ENCODE results near the gene ADAMTS2. TPM values are rescaled to one million over a fixed set of nuclear protein-coding genes. Genes with fewer than 3 reads are reported as not detected.

Gene ADAMTS2
- polyA plus RNA-seq, 1 experiment, result 129 TPM

GRCh38 chr5:179161901-179162300, 183.4 kb downstream of the ADAMTS2 start:
- no peaks in the 10 kb centered on the region for H3K27me3 ChIP-seq (ENCODE audit: control insufficient read depth, insufficient read depth, low read length)
- CTCF ChIA-PET, result no interaction called here
- peaks cover 27% of the 10 kb centered on the region for H3K36me3 ChIP-seq (ENCODE audit: control insufficient read depth, insufficient read depth, low read length)
- POLR2A ChIA-PET, result no interaction called here
- no peak for DNase-seq (ENCODE audit: low read depth)
- no peak for TF ChIP-seq CTCF (IDR thresholded peaks at IDR 0.05; ENCODE audit: insufficient read depth, low read depth, low read length)
- H3K4me3 ChIP-seq (ENCODE audit: low read depth, low read length), result no peak overlapping the region

GRCh38 chr5:179160584-179160983, 184.7 kb downstream of the ADAMTS2 start:
- no peak for TF ChIP-seq CTCF (IDR thresholded peaks at IDR 0.05; ENCODE audit: insufficient read depth, low read depth, low read length)
- POLR2A ChIA-PET, result no interaction called here
- CTCF ChIA-PET, result interaction anchor here (0.7 kb wide), 1 partner anchor 184 kb away, joined by 3 read pairs; no protein-coding TSS in a partner anchor
- peaks cover 24% of the 10 kb centered on the region for H3K36me3 ChIP-seq (ENCODE audit: control insufficient read depth, insufficient read depth, low read length)
- no peaks in the 10 kb centered on the region for H3K27me3 ChIP-seq (ENCODE audit: control insufficient read depth, insufficient read depth, low read length)
- H3K4me3 ChIP-seq (ENCODE audit: low read depth, low read length), result no peak overlapping the region
- DNase-seq (ENCODE audit: low read depth), result no peak

GRCh38 chr5:179158556-179158955, 186.7 kb downstream of the ADAMTS2 start:
- no peak for DNase-seq (ENCODE audit: low read depth)

GRCh38 chr5:179154991-179155955, 190.0 kb downstream of the ADAMTS2 start:
- POLR2A ChIA-PET, result no interaction called here
- no peak for DNase-seq (ENCODE audit: low read depth)
- peaks cover 40% of the 10 kb centered on the region for H3K36me3 ChIP-seq (ENCODE audit: control insufficient read depth, insufficient read depth, low read length)
- no peaks in the 10 kb centered on the region for H3K27me3 ChIP-seq (ENCODE audit: control insufficient read depth, insufficient read depth, low read length)
- H3K4me3 ChIP-seq (ENCODE audit: low read depth, low read length), result no peak overlapping the region
- CTCF ChIA-PET, result interaction anchor here (0.6 to 1.6 kb wide), 3 partner anchors 11 to 338 kb away, joined by 3 to 4 read pairs (median 3); no protein-coding TSS in a partner anchor
- no peak for TF ChIP-seq CTCF (IDR thresholded peaks at IDR 0.05; ENCODE audit: insufficient read depth, low read depth, low read length)

More at GRCh38 chr5:179158556-179158955, 186.7 kb downstream of the ADAMTS2 start:
- TF ChIP-seq CTCF (IDR thresholded peaks at IDR 0.05; ENCODE audit: insufficient read depth, low read depth, low read length), result no peak
- POLR2A ChIA-PET, result no interaction called here
- Histone ChIP-seq H3K27me3 (ENCODE audit: control insufficient read depth, insufficient read depth, low read length) (no peaks in the 10 kb centered on the region), H3K4me3 (ENCODE audit: low read depth, low read length) (no peak overlapping the region), H3K36me3 (ENCODE audit: control insufficient read depth, insufficient read depth, low read length) (peaks cover 34% of the 10 kb centered on the region)
- CTCF ChIA-PET, result no interaction called here

- H3K4me3 ChIP-seq (ENCODE audit: low read depth, low read length), result no peak overlapping the region
- ChIA-PET CTCF (interaction anchor here (1.3 to 1.6 kb wide), 3 partner anchors 12 to 339 kb away, joined by 3 to 6 read pairs (median 4); no protein-coding TSS in a partner anchor), POLR2A (no interaction called here)
- H3K27me3 ChIP-seq (ENCODE audit: control insufficient read depth, insufficient read depth, low read length), result no peaks in the 10 kb centered on the region
- DNase-seq (ENCODE audit: low read depth), result no peak
- TF ChIP-seq CTCF (IDR thresholded peaks at IDR 0.05; ENCODE audit: insufficient read depth, low read depth, low read length), result no peak
- peaks cover 45% of the 10 kb centered on the region for H3K36me3 ChIP-seq (ENCODE audit: control insufficient read depth, insufficient read depth, low read length)
Measured at GRCh38 chr5:179154346-179154990, 190.8 kb downstream of the ADAMTS2 start.
